Activated T-cell treated with anti-CD3 and anti-CD28 coated beads for 48 hours (primary cell): Measurements from ENCODE around the gene ASPM.
"Not testable (repeated sequence)": the region's sequence is repeated elsewhere in the genome, so short reads cannot be mapped to it uniquely, and the experiment has no call there.

Experiments used
- DNase-seq: peaks from one replicate; pipeline ENCODE4 v3.0.0-alpha.2; 2020; ENCODE audit warnings: low read depth

ASPM gene

GRCh38 chr1:197076585-197076984 lies 69.9 kb downstream of the ASPM start:
- DNase-seq, result no peak

DNA sequence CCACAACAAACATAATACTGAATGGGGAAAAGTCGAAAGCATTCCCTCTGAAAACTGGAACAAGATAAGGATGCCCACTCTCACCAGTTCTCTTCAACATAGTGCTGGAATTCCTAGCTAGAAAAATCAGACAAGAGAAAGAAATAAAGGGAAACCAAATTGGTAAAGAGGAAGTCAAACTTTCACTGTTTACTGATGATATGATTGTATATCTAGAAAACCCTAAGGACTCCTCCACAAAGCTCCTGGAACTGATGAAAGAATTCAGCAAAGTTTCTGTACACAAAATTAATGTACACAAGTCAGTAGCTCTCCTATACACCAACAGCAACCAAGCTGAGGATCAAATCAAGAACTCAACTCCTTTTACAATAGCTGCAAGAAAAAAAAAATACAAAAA lies 72.5 kb downstream of the ASPM start:
- no peak for DNase-seq

GRCh38 chr1:197067457-197067818 lies 79.0 kb downstream of the ASPM start:
- DNase-seq, result no peak

DNA sequence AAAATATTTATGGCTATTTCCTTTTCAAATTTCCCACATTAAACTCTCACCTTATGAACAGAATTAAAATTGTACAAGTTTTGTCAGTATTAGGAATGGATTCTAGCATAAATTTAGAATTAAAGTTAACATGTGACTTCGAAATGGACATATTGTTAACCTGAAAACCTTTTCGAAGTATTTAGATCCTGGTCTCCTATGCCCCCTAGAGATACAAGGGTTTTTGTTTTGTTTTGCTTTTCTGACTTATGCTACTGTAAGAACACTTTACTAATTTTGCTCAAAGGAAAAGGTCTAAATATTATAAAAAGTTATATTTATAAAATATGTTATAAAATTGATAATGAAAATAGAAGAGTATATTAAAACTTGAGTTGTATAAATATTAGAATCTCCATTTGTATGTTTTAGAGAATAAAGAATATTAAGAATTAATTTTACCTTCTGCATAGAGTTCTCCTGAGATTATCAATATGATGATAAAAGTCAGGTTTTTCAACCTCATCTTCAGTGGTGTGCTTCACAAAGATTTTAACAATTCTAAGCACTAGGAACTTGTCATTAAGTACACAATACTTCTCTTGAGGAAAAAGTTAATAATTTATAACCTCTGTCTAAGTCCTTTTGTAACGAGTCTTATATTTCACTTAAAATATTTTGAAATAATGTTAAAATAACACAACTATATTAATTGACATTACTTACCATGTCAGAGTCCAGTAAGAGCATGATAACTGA lies 79.6 kb downstream of the ASPM start, which contains the start of gene F13B:
Gene F13B, minus strand, starts transcription at position 542 of the 738 bp plus-strand sequence. Its CDS starts 37 bp downstream, at position 505.
- no peak for DNase-seq

DNA sequence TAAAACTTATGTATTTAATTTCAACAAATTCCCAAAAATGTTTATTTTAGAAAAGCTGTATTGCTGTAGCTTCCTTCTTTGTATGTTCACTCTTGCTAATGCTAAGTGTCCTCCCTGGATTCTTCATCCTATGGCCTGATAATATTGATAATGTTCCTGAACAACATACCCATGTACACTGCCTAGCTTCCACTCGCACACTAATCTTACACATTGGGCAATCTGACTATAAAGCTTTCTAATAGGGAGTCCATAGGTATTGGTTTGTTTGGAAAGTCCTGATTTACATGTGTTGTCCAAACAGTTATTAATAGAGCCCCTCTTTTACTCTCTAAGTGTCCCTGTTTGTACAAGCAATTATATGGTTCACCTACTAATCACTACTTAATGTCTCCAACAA lies 80.2 kb downstream of the ASPM start:
- no peak for DNase-seq

- no peak for DNase-seq
Observed at GRCh38 chr1:197065559-197065958, 80.9 kb downstream of the ASPM start.

DNA sequence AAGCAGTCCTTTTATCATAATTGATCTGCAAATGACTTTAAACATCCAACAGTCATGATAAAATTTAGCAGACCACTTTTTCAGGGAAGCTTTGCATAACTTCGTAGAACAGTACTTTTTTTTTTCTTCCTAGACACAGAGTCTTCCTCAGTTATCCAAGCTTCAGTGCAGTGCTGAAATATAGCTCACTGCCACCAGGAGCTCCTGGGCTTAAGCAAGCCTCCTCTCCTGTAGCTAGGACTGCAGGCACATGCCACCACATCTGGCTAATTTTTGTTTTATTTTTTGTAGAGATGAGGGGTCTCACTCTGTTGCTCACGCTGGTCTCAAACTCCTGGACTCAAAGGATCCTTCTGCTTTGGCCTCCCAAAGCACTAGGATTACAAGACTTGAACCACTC lies 83.3 kb downstream of the ASPM start:
- no peak for DNase-seq

DNA sequence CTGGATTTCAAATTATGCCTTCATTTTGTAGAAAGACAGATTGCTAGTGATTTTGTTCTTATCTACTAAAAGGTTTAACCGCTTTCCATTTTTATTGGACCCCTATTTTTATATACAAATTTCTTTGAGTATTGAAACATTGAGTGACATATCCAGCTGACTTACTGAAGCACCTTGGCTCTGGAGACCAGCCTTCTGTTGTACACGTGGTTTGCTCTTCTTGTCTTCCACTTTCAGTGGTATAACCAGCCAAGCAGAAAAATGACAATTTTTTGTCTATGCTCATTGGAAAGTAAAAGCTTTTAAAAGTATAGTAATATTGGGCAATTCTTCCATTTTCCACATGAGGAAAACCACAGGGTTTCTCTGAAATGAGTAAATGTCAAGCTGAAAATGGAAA lies 83.8 kb downstream of the ASPM start:
- DNase-seq, result no peak

- DNase-seq, result no peak
Observed at GRCh38 chr1:197049100-197049499, 97.4 kb downstream of the ASPM start.

DNA sequence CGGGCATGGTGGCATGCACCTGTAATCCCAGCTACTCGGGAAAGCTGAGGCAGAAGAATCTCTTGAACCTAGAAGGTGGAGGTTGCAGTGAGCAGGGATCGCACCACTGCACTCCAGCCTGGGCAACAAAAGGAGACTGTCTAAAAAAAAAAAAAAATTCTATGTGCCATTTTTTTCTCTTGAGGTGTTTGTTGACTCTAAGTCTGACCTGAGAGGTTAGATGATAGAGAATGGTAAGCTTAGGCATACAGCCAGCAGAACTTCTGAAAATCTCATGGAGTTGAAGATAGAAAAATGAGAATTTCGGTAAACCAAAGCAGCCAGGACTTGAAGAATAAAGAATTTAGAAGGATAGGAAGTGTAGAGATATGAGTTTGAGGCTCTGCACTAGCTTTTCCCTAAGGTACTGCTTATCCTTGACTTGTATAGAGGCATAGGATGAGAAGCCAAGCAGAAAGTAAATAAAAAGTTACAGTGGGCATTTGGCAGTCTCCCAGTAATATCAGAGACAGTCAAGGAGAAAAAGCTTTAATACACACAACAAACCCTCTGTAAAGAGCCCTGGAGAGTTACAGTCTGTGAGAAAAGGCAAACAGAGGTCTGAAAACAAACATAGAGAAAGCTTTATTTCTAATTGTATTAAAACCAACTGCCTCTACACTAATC lies 103.7 kb downstream of the ASPM start:
- DNase-seq, result no peak

DNA sequence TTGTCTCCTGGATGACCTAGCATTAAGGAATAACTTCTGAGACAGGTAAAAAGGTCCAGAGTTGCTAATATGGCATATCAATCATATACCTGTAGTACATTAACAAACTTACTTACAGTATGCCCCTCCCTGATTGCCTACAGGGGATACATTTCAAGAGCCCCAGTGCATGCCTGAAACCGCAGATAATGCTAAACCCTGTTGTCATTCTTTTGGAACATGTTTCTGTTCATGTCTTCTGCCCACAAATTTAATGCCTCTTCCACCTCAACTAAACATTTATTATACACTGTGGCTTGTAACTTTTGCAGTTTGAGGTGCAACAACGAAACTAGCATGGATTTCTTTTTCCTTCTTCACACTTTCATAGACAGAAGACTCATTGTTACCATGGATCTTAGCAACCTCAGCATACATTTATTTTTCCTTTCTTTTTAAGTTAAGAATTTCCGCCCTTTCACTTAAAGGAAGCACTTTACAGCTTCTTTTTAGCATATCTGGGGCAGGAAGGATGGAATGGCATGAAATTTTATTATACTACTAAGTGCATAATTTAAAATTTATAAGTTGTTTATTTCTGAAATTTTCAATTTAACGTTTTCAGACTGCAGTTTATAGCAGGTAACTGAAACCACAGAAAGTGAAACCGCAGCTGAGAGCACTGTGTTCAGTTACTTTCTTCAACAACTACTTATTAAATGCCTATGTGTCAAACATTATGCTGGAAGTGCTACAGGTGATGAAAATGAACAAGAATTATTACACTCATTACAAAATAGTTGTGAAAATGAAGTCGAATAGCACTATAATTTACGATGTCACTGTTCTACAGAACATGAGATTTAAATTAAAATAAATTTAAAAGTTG lies 104.7 kb downstream of the ASPM start:
- no peak for DNase-seq

DNA sequence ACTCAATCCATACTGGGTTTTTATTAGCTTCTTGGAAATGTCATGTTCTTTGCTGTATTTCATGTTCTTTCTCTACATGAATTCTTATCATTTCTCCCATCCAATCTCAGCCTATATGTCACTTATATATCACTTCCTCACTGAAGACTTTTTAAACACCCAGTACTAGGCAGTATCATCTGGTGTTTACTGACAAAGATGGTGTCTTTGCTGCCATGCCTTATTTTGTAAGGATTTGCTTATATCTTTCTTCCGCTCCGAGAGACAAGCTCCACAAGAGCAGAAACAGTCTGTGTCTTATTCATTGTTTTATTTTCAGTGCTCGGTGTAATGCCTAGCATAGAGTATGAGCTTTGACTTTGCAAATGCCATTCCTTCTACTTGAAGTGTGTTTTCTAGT lies 109.6 kb downstream of the ASPM start:
- DNase-seq, result no peak

DNA sequence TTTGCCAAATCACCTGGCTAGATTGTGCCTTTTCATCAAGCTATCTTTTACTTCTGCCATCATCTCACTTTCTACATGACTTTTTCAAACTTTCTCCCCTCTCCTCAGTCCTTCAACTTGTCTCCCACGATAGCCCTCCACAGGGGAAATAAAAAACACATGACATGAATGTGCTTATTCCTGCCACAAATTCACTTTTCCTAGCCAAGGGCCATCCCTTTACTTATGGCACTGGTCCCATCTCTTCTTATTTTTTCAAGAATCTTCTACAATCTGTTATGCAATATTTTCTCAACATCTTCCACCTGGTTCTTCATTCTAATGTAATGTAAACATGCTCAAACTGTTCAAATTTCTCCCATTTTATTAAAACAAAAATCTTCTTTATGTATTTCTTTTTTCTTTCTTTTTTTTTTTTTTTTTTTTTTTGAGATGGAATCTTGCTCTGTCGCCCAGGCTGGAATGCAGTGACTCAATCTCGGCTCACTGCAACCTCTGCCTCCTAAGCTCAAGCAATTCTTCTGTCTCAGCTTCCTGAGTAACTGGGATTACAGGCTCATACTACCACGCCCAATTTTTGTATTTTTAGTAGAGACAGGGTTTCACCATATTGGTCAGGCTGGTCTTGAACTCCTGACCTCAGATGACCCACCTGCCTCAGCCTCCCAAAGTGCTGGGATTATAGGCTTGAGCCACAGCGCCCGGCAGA lies 111.7 kb downstream of the ASPM start:
- DNase-seq, result not testable (repeated sequence)
